ENCODE data around the gene ABLIM2. TPM values are rescaled to one million over a fixed set of nuclear protein-coding genes. Genes with fewer than 3 reads are reported as not detected.

ABLIM2 gene
- total and polyA plus RNA-seq, 2 of the 8 experiments (the other 6 are each of a cell fraction or from before 2014, with no cell fraction given), result 2.8 to 3.0 TPM

DNA sequence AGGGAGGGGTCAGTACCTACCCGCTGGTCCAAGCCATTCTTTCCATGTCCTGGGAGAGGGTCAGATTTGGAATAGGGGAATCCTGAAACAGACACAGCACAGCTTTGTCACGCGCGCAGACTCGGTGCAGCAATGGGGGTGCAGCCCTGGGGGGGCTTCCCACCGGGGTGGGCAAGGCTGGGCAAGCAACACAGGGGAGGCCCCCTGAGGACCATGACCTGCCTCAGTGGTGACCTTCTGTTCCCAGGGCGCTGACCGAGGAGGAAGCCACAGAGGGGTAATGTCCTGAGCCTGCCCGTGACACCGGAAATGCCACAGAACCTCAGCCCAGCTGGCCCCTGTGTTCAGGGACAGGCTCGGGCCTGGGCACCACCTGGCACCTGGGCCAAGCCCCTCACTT lies 165.8 kb downstream of the ABLIM2 start:
- FAIRE-seq, result no peak
- no peaks in the 10 kb centered on the region; a peak in 1 of 4 replicates for H3K9me3 ChIP-seq (ENCODE audit: insufficient read depth in 2 of 2, low read depth in 1 of 2, low read length in 1 of 2)
- no peaks in the 10 kb centered on the region; the same call in 1 of the 2 replicates for H3K79me1 ChIP-seq (ENCODE audit: low read depth, low read length)
- H2BK120ac ChIP-seq (replicated peaks; ENCODE audit: low read depth, low read length), result no peak overlapping the region
- peak overlapping the region; percentile 39; the same call in 1 of the 2 replicates for H2BK12ac ChIP-seq (ENCODE audit: low read depth, low read length)
- CTCF ChIA-PET (ENCODE audit: partially characterized antibody), result interaction anchor here (0.8 to 9.7 kb wide), 5 partner anchors 117 to 231 kb away, joined by 3 to 180 read pairs (median 3); no protein-coding TSS in a partner anchor
- no peak overlapping the region for H2BK5ac ChIP-seq (ENCODE audit: low read depth, low read length)
- H3K23ac ChIP-seq (ENCODE audit: insufficient read length), result no peak overlapping the region
- H3K4ac ChIP-seq (replicated peaks; ENCODE audit: insufficient read length, low read depth, low read length), result no peak overlapping the region
- H3K4me2 ChIP-seq (ENCODE audit: insufficient read depth in 1 of 2, low read depth in 2 of 2, low read length in 2 of 2), result no peak overlapping the region
- no peak overlapping the region for H2AFZ ChIP-seq (ENCODE audit: low read length)
- no peak overlapping the region for H2AK5ac ChIP-seq (ENCODE audit: low read depth, low read length)
- peaks cover 0 to 5% (median 0%) of the 10 kb centered on the region in 4 experiments; a peak in 1 of 7 replicates for H3K4me1 ChIP-seq (replicated peaks in 1 of 4; ENCODE audit: control insufficient read depth in 3 of 4, insufficient read depth in 4 of 4, low read length in 3 of 4)
- TF ChIP-seq YY1 (IDR thresholded peaks at IDR 0.05; ENCODE audit: low read depth, low read length) (no peak), CHD1 (IDR thresholded peaks at IDR 0.05; ENCODE audit: low read depth, low read length) (no peak)
- no peak overlapping the region for H3K56ac ChIP-seq (replicated peaks; ENCODE audit: insufficient read length, low read depth, low read length)
- no peak overlapping the region for H3K9ac ChIP-seq (replicated peaks in 1 of 4; ENCODE audit: extremely low read depth in 1 of 4, low read depth in 3 of 4, low read length in 3 of 4)
- H3K27ac ChIP-seq (ENCODE audit: low read depth, low read length), result no peak overlapping the region
- no peak overlapping the region for H2BK15ac ChIP-seq (ENCODE audit: low read length)
- 90% methylated on average over 11 of the region's 11 CpGs; no CpG with 5 or more reads in 1 of the 2 experiments for WGBS, 2 experiments (ENCODE audit: extremely low coverage in 1 of 2, insufficient coverage in 1 of 2, insufficient read length in 1 of 2, insufficient replicate concordance in 2 of 2, low coverage in 1 of 2, low lambda C conversion rate in 2 of 2, missing lambda C conversion rate in 1 of 2)
- peak overlapping the region; percentile 57; the same call in 1 of the 2 replicates for H4K8ac ChIP-seq (ENCODE audit: extremely low read depth, insufficient read depth, low read length)
- H3K14ac ChIP-seq (ENCODE audit: insufficient read length), result no peak overlapping the region
- H3K18ac ChIP-seq (ENCODE audit: extremely low read depth, low read length), result no peak overlapping the region
- no peaks in the 10 kb centered on the region for H3K23me2 ChIP-seq (ENCODE audit: low read depth, low read length)
- H3K79me2 ChIP-seq (ENCODE audit: control insufficient read depth in 1 of 2, insufficient read depth in 2 of 2, low read length in 2 of 2), result no peaks in the 10 kb centered on the region
- H3K27me3 ChIP-seq (replicated peaks in 1 of 4; ENCODE audit: control insufficient read depth in 3 of 4, extremely low read depth in 1 of 4, insufficient read depth in 3 of 4, low read length in 3 of 4), result no peaks in the 10 kb centered on the region
- no peaks in the 10 kb centered on the region; a peak in 1 of 8 replicates for H3K36me3 ChIP-seq (ENCODE audit: control insufficient read depth in 2 of 4, insufficient read depth in 4 of 4, low read length in 3 of 4)
- peak overlapping the region; percentile 40 for H4K91ac ChIP-seq (replicated peaks; ENCODE audit: insufficient read length, low read length)
- no peak overlapping the region for H3K4me3 ChIP-seq (ENCODE audit: extremely low read depth in 1 of 4, insufficient read depth in 2 of 4, low read depth in 3 of 4, low read length in 4 of 4)
- no peak for DNase-seq (ENCODE audit: low read depth in 1 of 2, low spot score in 2 of 2)
- POLR2A ChIA-PET (ENCODE audit: partially characterized antibody), result no interaction called here
- no peaks in the 10 kb centered on the region for H4K20me1 ChIP-seq (replicated peaks in 1 of 2; ENCODE audit: control insufficient read depth in 1 of 2, insufficient read depth in 2 of 2, low read length in 2 of 2)
- H4K5ac ChIP-seq (ENCODE audit: insufficient read length, low read depth, low read length), result no peak overlapping the region
- H2BK20ac ChIP-seq (ENCODE audit: low read length), result no peak overlapping the region

Data from H1 (cell line).